A549 (cell line): Measurements from ENCODE around the gene TFAP2B. TPM values are rescaled to one million over a fixed set of nuclear protein-coding genes. Genes with fewer than 3 reads are reported as not detected.

ENCODE experiments used
- ATAC-seq, 2 experiments: fragments of 200-7000 bp in 1 of 2; fragments of >200 bp in 1 of 2; cut with Nextera tagmentation in 1 of 2; cut with Tn5 transposase in 1 of 2; 3 replicates each; pipeline versions ENCODE4 v1.8.0 to v1.9.1; 2018 to 2020; ENCODE audit warnings: mild to moderate bottlenecking in 1 of 2, moderate library complexity in 1 of 2
- CTCF ChIA-PET: fragments of 300-600 bp; sonication (Branson Sonifier 250); formaldehyde crosslinking; extraction: SDS; loops from one replicate; lab custom pipeline; 2021; ENCODE audit warnings: antibody characterized with exemption, inconsistent platforms; lab: Yijun Ruan, JAX
- POLR2A ChIA-PET: fragments of 350-600 bp; formaldehyde crosslinking; extraction: SDS; loops from one replicate; lab custom pipeline; 2021; ENCODE audit warnings: antibody characterized with exemption, inconsistent platforms; lab: Yijun Ruan, JAX
- DNase-seq, 2 experiments: peaks; one replicate each; pipeline versions ENCODE4 v3.0.0 to v3.0.0-alpha.2; 2011 to 2016; ENCODE audit warnings: low read depth in 1 of 2, low spot score in 1 of 2
- FAIRE-seq: peaks from 2 replicates; lab custom pipeline; 2011; peaks lifted over from hg19 to GRCh38; lab: Jason Lieb, UNC
- H3K27ac ChIP-seq, 2 experiments: fragments of >200 bp; sonication (Bioruptor Twin); formaldehyde crosslinking; 3 replicates each; pipeline ENCODE4 v1.5.1; 2016 to 2017
- H3K4me1 ChIP-seq: fragments of >200 bp; sonication (Bioruptor Twin); formaldehyde crosslinking; 3 replicates; pipeline ENCODE4 v1.6.1; 2016
- H3K4me2 ChIP-seq: fragments of >200 bp; sonication (Bioruptor Twin); formaldehyde crosslinking; 3 replicates; pipeline ENCODE4 v1.6.1; 2016
- H3K4me3 ChIP-seq: fragments of >200 bp; sonication (Bioruptor Twin); formaldehyde crosslinking; 3 replicates; pipeline ENCODE4 v1.5.1; 2016
- H3K9me3 ChIP-seq: fragments of >200 bp; sonication (Bioruptor Twin); formaldehyde crosslinking; 3 replicates; pipeline ENCODE4 v1.6.1; 2016
- CBX8 ChIP-seq: fragments of 200-600 bp; sonication (generic); IDR thresholded peaks from 2 replicates; pipeline ENCODE4 v1.6.1; 2016
- CHD2 ChIP-seq: fragments of 150-350 bp; IDR thresholded peaks from 2 replicates; pipeline ENCODE4 v1.6.1; 2014; ENCODE audit warnings: low read length; ENCODE audit not compliant: partially characterized antibody
- CHD4 ChIP-seq: fragments of 200-600 bp; sonication (generic); IDR thresholded peaks from 2 replicates; pipeline ENCODE4 v1.6.1; 2016; ENCODE audit warnings: antibody characterized with exemption, mild to moderate bottlenecking, borderline replicate concordance
- E2F6 ChIP-seq: IDR thresholded peaks from 2 replicates; pipeline ENCODE4 v1.6.1; 2012; ENCODE audit warnings: low read depth, borderline replicate concordance
- EHF ChIP-seq: fragments of 250-450 bp; sonication (Bioruptor Pico); IDR thresholded peaks from 2 replicates; pipeline ENCODE4 v1.5.0; 2020; ENCODE audit warnings: mild to moderate bottlenecking
- FOSL2 ChIP-seq, 2 experiments: fragments of 450-650 bp in 1 of 2; fragments of >200 bp in 1 of 2; sonication (Bioruptor Twin) in 1 of 2; formaldehyde crosslinking; IDR thresholded peaks; 2 replicates each; pipeline versions ENCODE4 v1.5.0 to v1.6.1; 2016 to 2020; ENCODE audit warnings: mild to moderate bottlenecking in 1 of 2, moderate library complexity in 1 of 2
- FOXS1 ChIP-seq: fragments of 250-450 bp; sonication (Bioruptor Pico); IDR thresholded peaks from 2 replicates; pipeline ENCODE4 v1.5.0; 2020; ENCODE audit warnings: mild to moderate bottlenecking, moderate library complexity
- GATA3 ChIP-seq: IDR thresholded peaks from 2 replicates; pipeline ENCODE4 v1.6.1; 2012; ENCODE audit warnings: borderline replicate concordance
- HDAC2 ChIP-seq: fragments of 200-600 bp; sonication (generic); IDR thresholded peaks from 2 replicates; pipeline ENCODE4 v1.6.1; 2016
- HES2 ChIP-seq: fragments of >200 bp; sonication (Bioruptor Twin); formaldehyde crosslinking; IDR thresholded peaks from 2 replicates; pipeline ENCODE4 v1.6.1; 2016
- HMGXB4 ChIP-seq: fragments of 250-450 bp; sonication (Bioruptor Pico); IDR thresholded peaks from 2 replicates; pipeline ENCODE4 v1.5.0; 2021; ENCODE audit warnings: mild to moderate bottlenecking, moderate library complexity, borderline replicate concordance
- HOXA7 ChIP-seq: fragments of 250-450 bp; sonication (Bioruptor Pico); IDR thresholded peaks from 2 replicates; pipeline ENCODE4 v1.5.0; 2020; ENCODE audit warnings: mild to moderate bottlenecking, moderate library complexity
- HOXB13 ChIP-seq: fragments of 250-450 bp; sonication (Bioruptor Pico); IDR thresholded peaks from 2 replicates; pipeline ENCODE4 v1.5.0; 2020; ENCODE audit warnings: low read depth, mild to moderate bottlenecking, moderate library complexity
- KDM1A ChIP-seq: fragments of 200-600 bp; sonication (generic); IDR thresholded peaks from 2 replicates; pipeline ENCODE4 v1.6.1; 2016; ENCODE audit warnings: low read depth, mild to moderate bottlenecking
- NPAS2 ChIP-seq: fragments of 250-450 bp; sonication (Bioruptor Pico); IDR thresholded peaks from 2 replicates; pipeline ENCODE4 v1.8.0; 2022; ENCODE audit warnings: mild to moderate bottlenecking, moderate library complexity, borderline replicate concordance
- POLR2A ChIP-seq: IDR thresholded peaks from 2 replicates; pipeline ENCODE4 v1.6.1; 2012; ENCODE audit warnings: mild to moderate bottlenecking, low read length
- RAD21 ChIP-seq, 2 experiments: fragments of >200 bp in 1 of 2; sonication (Bioruptor Twin) in 1 of 2; formaldehyde crosslinking in 1 of 2; IDR thresholded peaks in 1 of 2; conservative IDR thresholded peaks in 1 of 2; 2 replicates in 1 of 2; 3 replicates in 1 of 2; pipeline ENCODE4 v1.6.1; 2012 to 2018; ENCODE audit warnings: inconsistent platforms in 1 of 2
- RCOR1 ChIP-seq: fragments of 150-350 bp; IDR thresholded peaks from 2 replicates; pipeline ENCODE4 v1.6.1; 2014; ENCODE audit warnings: antibody characterized with exemption, low read length, low read depth
- SMC3 ChIP-seq: fragments of >200 bp; sonication (Bioruptor Twin); formaldehyde crosslinking; IDR thresholded peaks from 3 replicates; pipeline ENCODE4 v1.6.1; 2018; ENCODE audit warnings: inconsistent platforms
- SREBF2 ChIP-seq: fragments of 450-650 bp; IDR thresholded peaks from 2 replicates; pipeline ENCODE4 v1.6.1; 2014; ENCODE audit warnings: mild to moderate bottlenecking, moderate library complexity
- TP53 ChIP-seq: fragments of 250-450 bp; sonication (Bioruptor Pico); IDR thresholded peaks from 2 replicates; pipeline ENCODE4 v1.5.0; 2021; ENCODE audit warnings: mild to moderate bottlenecking, moderate library complexity
- ZC3H11A ChIP-seq: fragments of 450-650 bp; IDR thresholded peaks from 2 replicates; pipeline ENCODE4 v1.6.1; 2014; ENCODE audit warnings: antibody characterized with exemption, mild to moderate bottlenecking
- ZNF302 ChIP-seq: fragments of 250-450 bp; sonication (Bioruptor Pico); IDR thresholded peaks from 2 replicates; pipeline ENCODE4 v1.9.0; 2021; ENCODE audit warnings: inconsistent platforms, mild to moderate bottlenecking, moderate library complexity
- WGBS: methylation state at CpG from one replicate; pipeline ENCODE4 v1.1.6; 2017; ENCODE audit errors: missing lambda C conversion rate; 5-methylcytosine and 5-hydroxymethylcytosine counted together
- polyA plus RNA-seq, 4 experiments: library from polyadenylated mRNA; depleted of rRNA in 3 of 4; stranded (reverse); fragments of >200 nt; fragmentation: RNase III in 1 of 4; extraction: RNeasy Plus Mini Kit Qiagen cat#74134 plus additional on column Dnase treatment in 1 of 4; gene quantifications; 2 replicates in 3 of 4; 3 replicates in 1 of 4; pipeline ENCODE4 v1.2.3, GENCODE V29; 2011 to 2017
- TF ChIP-seq, protein P1 (sequence below): fragments of >200 bp; sonication (Bioruptor Twin); formaldehyde crosslinking; IDR thresholded peaks from 3 replicates; pipeline ENCODE4 v1.5.1; 2016
- TF ChIP-seq, protein P2 (sequence below): fragments of 250-450 bp; sonication (Bioruptor Pico); IDR thresholded peaks from 2 replicates; pipeline ENCODE4 v1.5.0; 2020; ENCODE audit warnings: low read depth, mild to moderate bottlenecking, moderate library complexity

Gene TFAP2B
- polyA plus RNA-seq, 2 of the 4 experiments (the other 2 are of a cell fraction) = not detected

- no peaks in the 10 kb centered on the region for H3K9me3 ChIP-seq
- TF ChIP-seq EHF (CRISPR knock-in tag) = no peak
- TF ChIP-seq FOSL2 (IDR thresholded peaks at IDR 0.05) = no peak
- no peak for TF ChIP-seq FOSL2 (CRISPR knock-in tag; IDR thresholded peaks at IDR 0.05)
- TF ChIP-seq HMGXB4 = no peak
- no peak for TF ChIP-seq SREBF2
- no peak for TF ChIP-seq CHD2
- TF ChIP-seq TP53 (CRISPR knock-in tag) = no peak
- TF ChIP-seq SMC3 = no peak
- TF ChIP-seq HDAC2 = no peak
- no peak for TF ChIP-seq HOXA7
- no peak for TF ChIP-seq NPAS2 (CRISPR knock-in tag)
- no peak for TF ChIP-seq HOXB13 (CRISPR knock-in tag)
- TF ChIP-seq E2F6 = no peak
- no peak for TF ChIP-seq ZC3H11A
- TF ChIP-seq CBX8 = no peak
- DNase-seq (no peak), ATAC-seq (no peak), FAIRE-seq (no peak)
- CTCF ChIA-PET = no interaction called here
- H3K4me2 ChIP-seq = no peak overlapping the region
- H3K4me3 ChIP-seq = no peak overlapping the region
- no peaks in the 10 kb centered on the region for H3K4me1 ChIP-seq
- no peak overlapping the region for H3K27ac ChIP-seq
- POLR2A ChIA-PET = no interaction called here
These were observed 11.6 kb upstream of the TFAP2B start for GRCh38 chr6:50807035-50807434.

DNA sequence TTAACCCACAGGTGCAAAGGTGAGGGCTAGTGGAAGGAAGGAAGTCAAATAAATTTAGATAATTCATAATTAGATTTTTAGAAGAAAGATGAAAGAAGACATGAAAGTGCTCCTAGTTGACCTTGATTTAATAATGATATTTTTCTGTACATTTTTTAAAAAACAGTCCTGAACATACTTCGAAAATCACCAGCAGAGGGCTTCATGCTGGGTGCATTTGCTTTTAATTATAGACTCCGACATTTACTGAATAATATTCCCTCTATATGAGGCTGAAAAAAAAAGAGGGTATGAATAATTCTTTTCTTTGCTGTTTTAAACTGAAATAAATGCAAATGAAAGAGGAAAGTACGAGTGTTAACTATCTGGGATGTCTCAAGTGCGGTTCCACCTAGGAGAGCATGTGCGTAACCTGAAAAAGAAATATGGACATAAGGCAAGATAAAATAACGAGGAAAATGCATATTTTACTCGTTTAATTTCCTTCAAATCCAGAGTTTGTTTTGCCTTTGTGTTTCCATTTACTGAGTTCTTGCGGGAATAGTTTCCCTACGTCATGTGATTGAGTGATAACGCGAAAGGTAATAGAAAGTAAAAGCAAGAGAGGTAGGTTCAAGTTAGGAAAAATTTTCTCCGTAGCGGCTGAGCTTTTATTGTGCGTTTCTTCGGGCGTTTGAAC lies 3.1 kb upstream of the TFAP2B start:
- peak overlapping the region; percentile 54 for H3K4me3 ChIP-seq
- no peak overlapping the region for H3K27ac ChIP-seq
- ATAC-seq = peak in 1 of 2 experiments; percentile 61; a peak in 3 of 6 replicates
- no peaks in the 10 kb centered on the region for H3K4me1 ChIP-seq
- H3K9me3 ChIP-seq = no peaks in the 10 kb centered on the region
- CTCF ChIA-PET = interaction anchor here (0.8 to 1.5 kb wide), 11 partner anchors 13 to 1209 kb away, joined by 3 to 6 read pairs (median 3); no protein-coding TSS in a partner anchor
- peak overlapping the region; percentile 73 for H3K4me2 ChIP-seq
- 5% methylated on average over 16 of the region's 16 CpGs for WGBS
- FAIRE-seq = no peak
- DNase-seq = no peak
- TF ChIP-seq, protein P1, sequence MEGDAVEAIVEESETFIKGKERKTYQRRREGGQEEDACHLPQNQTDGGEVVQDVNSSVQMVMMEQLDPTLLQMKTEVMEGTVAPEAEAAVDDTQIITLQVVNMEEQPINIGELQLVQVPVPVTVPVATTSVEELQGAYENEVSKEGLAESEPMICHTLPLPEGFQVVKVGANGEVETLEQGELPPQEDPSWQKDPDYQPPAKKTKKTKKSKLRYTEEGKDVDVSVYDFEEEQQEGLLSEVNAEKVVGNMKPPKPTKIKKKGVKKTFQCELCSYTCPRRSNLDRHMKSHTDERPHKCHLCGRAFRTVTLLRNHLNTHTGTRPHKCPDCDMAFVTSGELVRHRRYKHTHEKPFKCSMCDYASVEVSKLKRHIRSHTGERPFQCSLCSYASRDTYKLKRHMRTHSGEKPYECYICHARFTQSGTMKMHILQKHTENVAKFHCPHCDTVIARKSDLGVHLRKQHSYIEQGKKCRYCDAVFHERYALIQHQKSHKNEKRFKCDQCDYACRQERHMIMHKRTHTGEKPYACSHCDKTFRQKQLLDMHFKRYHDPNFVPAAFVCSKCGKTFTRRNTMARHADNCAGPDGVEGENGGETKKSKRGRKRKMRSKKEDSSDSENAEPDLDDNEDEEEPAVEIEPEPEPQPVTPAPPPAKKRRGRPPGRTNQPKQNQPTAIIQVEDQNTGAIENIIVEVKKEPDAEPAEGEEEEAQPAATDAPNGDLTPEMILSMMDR = peak; percentile 52
- TF ChIP-seq RAD21 (conservative IDR thresholded peaks at IDR 0.05 in 1 of 2, IDR thresholded peaks at IDR 0.05 in 1 of 2) (peak in 1 of 2 experiments; percentile 18; a peak in 2 of 5 replicates), HES2 (no peak), SMC3 (peak; percentile 53)
- POLR2A ChIA-PET = no interaction called here

DNA sequence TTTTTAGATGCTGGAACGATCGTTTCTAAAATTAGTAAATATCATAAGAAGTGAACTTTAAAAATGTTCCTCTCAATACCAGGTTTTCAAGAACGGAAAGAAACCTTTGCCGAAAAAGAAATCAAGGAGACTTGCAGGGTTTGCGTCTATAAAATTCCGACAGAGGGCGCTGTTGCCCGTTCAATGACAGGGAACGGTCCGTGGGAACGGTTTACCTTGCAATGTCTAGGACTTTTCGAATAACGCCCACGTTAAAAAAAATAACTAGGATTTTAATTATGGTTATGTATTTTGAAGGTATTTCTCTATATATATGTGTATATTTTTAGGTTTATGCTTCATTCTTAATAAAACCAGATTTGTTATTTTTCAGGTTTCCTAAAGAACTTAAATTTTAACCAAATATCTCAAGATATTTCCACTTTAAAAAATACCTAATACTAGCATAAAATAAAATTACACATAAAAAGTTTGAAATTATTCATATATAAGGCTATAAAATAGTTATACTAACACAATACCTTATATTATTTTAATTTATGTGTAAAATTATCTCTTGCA lies 2.5 kb upstream of the TFAP2B start:
- Histone ChIP-seq H3K4me1 (no peaks in the 10 kb centered on the region), H3K4me2 (peak overlapping the region; percentile 73), H3K9me3 (no peaks in the 10 kb centered on the region), H3K4me3 (peak overlapping the region; percentile 54), H3K27ac (no peak overlapping the region)
- ATAC-seq (peak; percentile 78 to 84; a peak in 5 of 6 replicates), FAIRE-seq (no peak), DNase-seq (peak; percentile 16 to 55)
- CTCF ChIA-PET = interaction anchor here (0.7 to 1.5 kb wide), 12 partner anchors 12 to 1208 kb away, joined by 3 to 6 read pairs (median 3); no protein-coding TSS in a partner anchor
- WGBS = under 1% methylated on average over 14 of the region's 14 CpGs
- POLR2A ChIA-PET = no interaction called here
- TF ChIP-seq, protein P1 = peak; percentile 57
- TF ChIP-seq KDM1A (no peak), FOXS1 (CRISPR knock-in tag) (no peak), HDAC2 (no peak), FOSL2 (IDR thresholded peaks at IDR 0.05) (no peak), FOSL2 (CRISPR knock-in tag; IDR thresholded peaks at IDR 0.05) (no peak), ZNF302 (CRISPR knock-in tag) (no peak), POLR2A (no peak), HOXB13 (CRISPR knock-in tag) (no peak), RAD21 (conservative IDR thresholded peaks at IDR 0.05 in 1 of 2, IDR thresholded peaks at IDR 0.05 in 1 of 2) (peak; percentile 75 to 76), CHD4 (no peak), GATA3 (no peak), SMC3 (peak; percentile 63), RCOR1 (no peak)
- TF ChIP-seq, protein P2, sequence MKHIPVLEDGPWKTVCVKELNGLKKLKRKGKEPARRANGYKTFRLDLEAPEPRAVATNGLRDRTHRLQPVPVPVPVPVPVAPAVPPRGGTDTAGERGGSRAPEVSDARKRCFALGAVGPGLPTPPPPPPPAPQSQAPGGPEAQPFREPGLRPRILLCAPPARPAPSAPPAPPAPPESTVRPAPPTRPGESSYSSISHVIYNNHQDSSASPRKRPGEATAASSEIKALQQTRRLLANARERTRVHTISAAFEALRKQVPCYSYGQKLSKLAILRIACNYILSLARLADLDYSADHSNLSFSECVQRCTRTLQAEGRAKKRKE (CRISPR knock-in tag) = no peak
